Activated naive CD4-positive, alpha-beta T cell treated with anti-CD3 and anti-CD28 coated beads for 36 hours (primary cell): ENCODE measurements around the gene TVP23A. TPM values are rescaled to one million over a fixed set of nuclear protein-coding genes. Genes with fewer than 3 reads are reported as not detected.
"Not testable (repeated sequence)": the region's sequence is repeated elsewhere in the genome, so short reads cannot be mapped to it uniquely, and the experiment has no call there.

Source experiments
- CTCF ChIA-PET: fragments of 350-600 bp; sonication (Branson Sonifier 250); formaldehyde crosslinking; loops from one replicate; lab custom pipeline; 2021; ENCODE audit warnings: antibody characterized with exemption; lab: Charles Lee
- DNase-seq: peaks from one replicate; pipeline ENCODE4 v3.0.0-alpha.2; 2020
- H3K27ac Mint-ChIP-seq: one replicate; pipeline ENCODE4 v1.8.0; 2021; ENCODE audit warnings: mild to moderate bottlenecking, mixed read lengths
- H3K27me3 Mint-ChIP-seq: one replicate; pipeline ENCODE4 v1.8.0; 2021; ENCODE audit warnings: low read depth, mixed read lengths
- H3K36me3 Mint-ChIP-seq: one replicate; pipeline ENCODE4 v1.8.0; 2021; ENCODE audit warnings: low read depth, mixed read lengths
- H3K4me1 Mint-ChIP-seq: one replicate; pipeline ENCODE4 v1.8.0; 2021; ENCODE audit warnings: low read depth, mixed read lengths
- H3K4me3 Mint-ChIP-seq: one replicate; pipeline ENCODE4 v1.8.0; 2021; ENCODE audit warnings: mild to moderate bottlenecking, moderate library complexity, mixed read lengths
- H3K9me3 Mint-ChIP-seq: one replicate; pipeline ENCODE4 v1.8.0; 2021; ENCODE audit warnings: mixed read lengths
- intact Hi-C: fragments of 100-400 bp; cut with micrococcal nuclease; formaldehyde crosslinking; loops from one replicate; pipeline ENCODE4 v1.15.1; 2023
- total RNA-seq, 2 experiments: library from RNA; stranded (reverse); gene quantifications; one replicate each; pipeline ENCODE4 v1.2.3, GENCODE V29; 2021

Gene TVP23A
- total RNA-seq, 2 experiments from 2014 or later, result not detected

DNA sequence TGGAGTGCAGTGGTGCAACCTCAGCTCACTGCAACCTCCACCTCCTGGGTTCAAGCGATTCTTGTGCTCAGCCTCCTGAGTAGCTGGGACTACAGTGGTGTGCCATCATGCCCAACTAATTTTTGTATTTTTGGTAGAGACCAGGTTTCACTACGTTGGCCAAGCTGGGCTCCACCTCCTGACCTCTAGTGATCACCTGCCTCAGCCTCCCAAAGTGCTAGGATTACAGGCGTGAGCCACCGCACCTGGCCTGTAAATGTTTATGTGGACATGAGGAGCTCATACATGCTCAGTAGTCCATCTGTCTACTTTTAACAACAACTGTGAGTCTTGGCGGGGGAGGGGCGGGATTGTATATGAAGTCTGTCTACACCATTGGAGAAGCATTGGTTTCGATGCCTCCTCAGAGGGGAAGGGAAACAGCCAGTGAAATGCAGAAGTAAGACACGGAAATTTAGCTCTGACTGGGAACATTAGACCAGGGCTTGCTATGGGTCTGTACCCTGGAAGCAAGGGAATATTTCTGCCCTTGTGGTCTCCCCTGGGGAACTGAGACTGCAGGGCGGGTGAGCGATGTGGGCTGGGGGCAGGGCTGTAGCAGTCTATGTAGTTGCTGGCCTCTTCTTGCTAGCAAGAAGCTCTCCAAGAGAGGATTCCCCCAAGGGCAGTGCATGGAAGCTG is 65.6 kb downstream of the TVP23A start:
- Mint-ChIP-seq H3K36me3 (peaks cover 21% of the 10 kb centered on the region), H3K9me3 (no peaks in the 10 kb centered on the region), H3K27ac (no peak overlapping the region), H3K4me3 (no peak overlapping the region), H3K27me3 (no peaks in the 10 kb centered on the region), H3K4me1 (peaks cover 29% of the 10 kb centered on the region)
- peak; percentile 11 for DNase-seq
- intact Hi-C loops, result no loop called here
- CTCF ChIA-PET, result interaction anchor here (0.7 to 1.1 kb wide), 2 partner anchors 8 to 166 kb away, joined by 3 read pairs; no protein-coding TSS in a partner anchor

DNA sequence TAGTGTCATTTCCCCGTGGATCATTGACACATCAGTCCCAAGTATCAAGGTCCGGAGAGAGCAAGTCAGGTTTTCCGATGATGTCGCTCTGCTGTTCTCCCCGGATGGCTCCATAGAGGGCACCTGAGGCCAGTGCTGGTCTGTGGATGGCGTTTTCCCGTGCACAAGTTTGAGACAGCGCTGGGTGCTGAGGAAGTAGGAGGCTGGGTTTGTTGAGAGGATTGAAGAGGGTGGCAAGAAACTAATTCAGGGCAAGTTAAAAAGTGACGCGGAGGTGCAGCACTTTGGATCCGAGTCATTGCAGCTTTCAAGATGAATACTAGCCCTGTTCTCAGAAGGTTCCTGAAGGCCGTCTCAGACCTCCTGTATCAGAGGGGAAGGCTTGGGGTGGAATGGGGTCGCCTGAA is 67.3 kb downstream of the TVP23A start:
- Mint-ChIP-seq H3K27ac (no peak overlapping the region), H3K4me1 (peaks cover 29% of the 10 kb centered on the region), H3K27me3 (no peaks in the 10 kb centered on the region), H3K9me3 (no peaks in the 10 kb centered on the region), H3K4me3 (no peak overlapping the region), H3K36me3 (peaks cover 14% of the 10 kb centered on the region)
- DNase-seq, result peak; percentile 32
- intact Hi-C loops, result no loop called here
- CTCF ChIA-PET, result interaction anchor here (0.6 to 1.0 kb wide), 4 partner anchors 32 to 1648 kb away, joined by 3 to 4 read pairs (median 3); no protein-coding TSS in a partner anchor

DNA sequence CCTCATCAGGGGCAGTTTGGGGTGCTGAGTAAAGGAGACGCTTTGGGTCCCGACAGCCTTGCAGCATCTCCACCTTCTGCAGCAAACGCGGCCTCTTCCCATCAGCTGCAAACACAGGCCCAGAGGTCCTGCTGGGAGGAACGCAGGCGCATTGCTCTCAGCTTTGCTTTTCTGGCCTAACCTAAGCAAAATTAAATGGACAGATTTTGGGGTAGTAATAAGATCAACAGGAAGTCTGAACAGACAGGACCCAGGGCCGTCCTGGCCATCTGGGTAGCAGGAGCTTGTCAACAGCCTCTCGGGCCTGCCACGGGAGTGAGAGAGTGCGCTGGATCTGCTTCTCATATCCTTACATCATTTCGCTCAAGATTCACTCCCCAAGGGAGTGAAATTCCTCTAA is 67.8 kb downstream of the TVP23A start:
- CTCF ChIA-PET, result interaction anchor here (0.7 kb wide), 1 partner anchor 1648 kb away, joined by 3 read pairs; no protein-coding TSS in a partner anchor
- Mint-ChIP-seq H3K4me3 (no peak overlapping the region), H3K27me3 (no peaks in the 10 kb centered on the region), H3K9me3 (no peaks in the 10 kb centered on the region), H3K4me1 (peaks cover 30% of the 10 kb centered on the region), H3K36me3 (peaks cover 12% of the 10 kb centered on the region), H3K27ac (no peak overlapping the region)
- intact Hi-C loops, result no loop called here
- DNase-seq, result no peak

DNA sequence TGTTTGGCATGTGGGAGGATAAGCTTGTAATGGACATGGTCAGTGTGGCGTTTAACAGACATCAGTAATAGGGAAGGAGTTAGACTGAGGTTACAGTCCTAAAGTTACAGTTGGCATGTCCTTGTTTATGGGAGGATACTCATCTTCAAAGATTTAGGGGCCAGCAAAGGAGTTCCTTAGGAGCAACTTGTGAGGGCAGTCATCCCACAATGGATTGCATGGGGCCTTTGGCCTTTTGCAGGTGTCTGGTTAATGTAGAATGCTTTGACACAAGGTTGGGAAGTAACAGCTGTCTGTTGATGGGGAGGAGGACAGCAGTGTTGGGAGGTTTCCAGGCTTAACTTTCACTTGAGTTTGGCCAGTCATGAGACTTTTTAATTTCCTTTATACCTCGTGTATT is 72.8 kb downstream of the TVP23A start:
- H3K4me3 Mint-ChIP-seq, result peak overlapping the region; percentile 5
- peaks cover 30% of the 10 kb centered on the region for H3K4me1 Mint-ChIP-seq
- no peaks in the 10 kb centered on the region for H3K9me3 Mint-ChIP-seq
- H3K27me3 Mint-ChIP-seq, result no peaks in the 10 kb centered on the region
- no peak for DNase-seq
- peaks cover 7% of the 10 kb centered on the region for H3K36me3 Mint-ChIP-seq
- CTCF ChIA-PET, result no interaction called here
- H3K27ac Mint-ChIP-seq, result no peak overlapping the region
- intact Hi-C loops, result loop anchor here (2.0 to 10.0 kb wide), 5 partner anchors 173 to 1339 kb away; partner anchors contain the start of gene SOCS1

DNA sequence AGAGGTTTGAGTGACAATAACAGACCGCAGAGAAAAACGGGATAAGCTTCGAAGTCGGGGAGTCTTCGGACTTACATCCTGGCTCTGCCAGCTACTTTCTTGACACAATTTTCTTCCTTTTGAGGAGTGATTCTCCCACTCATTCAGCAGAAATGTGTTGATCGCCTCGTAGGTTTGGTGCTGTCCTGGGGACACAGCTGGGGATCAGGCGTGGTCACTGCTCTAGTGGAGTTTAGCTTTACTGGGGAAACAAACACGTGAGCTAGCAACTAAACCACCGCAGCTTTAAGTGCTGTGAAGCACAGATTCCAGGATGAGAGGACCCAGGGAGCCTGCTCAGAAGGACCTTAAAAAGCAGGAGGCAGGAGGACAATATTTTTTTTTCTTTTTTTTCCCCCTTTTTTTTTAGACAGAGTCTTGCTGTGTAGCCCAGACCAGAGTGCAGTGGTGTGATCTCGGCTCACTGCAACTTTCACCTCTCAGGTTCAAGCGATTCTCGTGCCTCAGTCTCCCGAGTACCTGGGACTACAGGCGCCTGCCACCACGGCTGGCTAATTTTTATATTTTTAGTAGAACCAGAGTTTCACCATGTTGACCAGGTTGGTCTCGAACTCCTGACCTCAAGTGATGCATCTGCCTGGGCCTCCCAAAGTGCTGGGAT is 74.1 kb downstream of the TVP23A start:
- H3K27me3 Mint-ChIP-seq, result no peaks in the 10 kb centered on the region
- peaks cover 7% of the 10 kb centered on the region for H3K36me3 Mint-ChIP-seq
- H3K27ac Mint-ChIP-seq, result peak overlapping the region; percentile 100
- peak overlapping the region; percentile 90 for H3K4me3 Mint-ChIP-seq
- CTCF ChIA-PET, result interaction anchor here (0.6 to 2.1 kb wide), 10 partner anchors 9 to 1736 kb away, joined by 3 to 11 read pairs (median 3); partner anchors contain the start of gene DEXI
- no peaks in the 10 kb centered on the region for H3K9me3 Mint-ChIP-seq
- no peak for DNase-seq
- intact Hi-C loops, result loop anchor here (1.0 to 10.0 kb wide), 9 partner anchors 128 to 1340 kb away; partner anchors contain the start of genes ATF7IP2, DEXI, GSPT1 and SOCS1
- peaks cover 29% of the 10 kb centered on the region for H3K4me1 Mint-ChIP-seq

DNA sequence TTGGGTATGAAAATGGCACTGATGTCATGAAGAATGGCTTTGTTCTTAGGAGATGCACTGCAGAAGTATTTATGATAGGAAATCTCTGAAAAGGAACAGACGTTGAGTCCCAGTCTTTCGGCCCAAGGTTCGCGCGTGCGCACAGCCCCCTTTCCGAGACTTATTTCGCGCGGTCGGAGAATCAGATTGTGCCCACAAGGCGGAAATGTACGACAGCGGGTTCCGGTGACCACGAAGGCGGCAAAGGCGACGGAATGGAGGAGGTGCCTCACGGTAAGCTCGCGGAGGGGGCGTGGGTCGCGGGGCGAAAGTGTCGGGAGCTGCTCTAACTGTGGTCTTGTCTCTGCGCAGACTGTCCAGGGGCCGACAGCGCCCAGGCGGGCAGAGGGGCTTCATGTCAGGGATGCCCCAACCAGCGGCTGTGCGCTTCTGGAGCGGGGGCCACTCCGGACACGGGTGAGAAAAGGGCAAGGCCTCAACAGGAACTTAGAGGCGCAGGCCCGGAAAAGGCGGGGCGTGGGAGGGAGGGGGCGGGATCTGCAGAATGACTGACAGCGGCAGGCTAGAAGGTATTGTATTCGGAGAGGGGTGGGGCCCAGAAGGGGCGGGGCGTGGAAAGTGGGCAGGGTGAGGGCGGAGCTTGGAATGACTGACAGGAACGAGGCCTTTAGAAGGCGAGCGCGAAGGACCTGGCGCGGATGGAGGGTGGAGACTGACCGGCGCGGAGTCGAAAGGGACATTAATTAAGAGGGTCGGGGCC is 74.8 kb downstream of the TVP23A start, which contains the start of gene NUBP1:
TSS of gene NUBP1 (plus strand) at position 233 of the 760 bp plus-strand sequence. CDS start at position 255, 22 bp downstream.
- intact Hi-C loops, result loop anchor here (1.0 to 10.0 kb wide), 9 partner anchors 129 to 1341 kb away; partner anchors contain the start of genes ATF7IP2, DEXI, GSPT1 and SOCS1
- peak within 1 kb of the TSS; percentile 100 for H3K27ac Mint-ChIP-seq
- H3K4me1 Mint-ChIP-seq, result peaks cover 26% of the 10 kb centered on the region
- H3K4me3 Mint-ChIP-seq, result peak within 1 kb of the TSS; percentile 90
- CTCF ChIA-PET, result interaction anchor here (0.6 to 2.1 kb wide), 9 partner anchors 12 to 1735 kb away, joined by 3 to 11 read pairs (median 3); partner anchors contain the start of gene DEXI
- peak; percentile 100 for DNase-seq
- no peaks in the 10 kb centered on the region for H3K27me3 Mint-ChIP-seq
- H3K36me3 Mint-ChIP-seq, result peaks cover 4% of the 10 kb centered on the region
- no peaks in the 10 kb centered on the region for H3K9me3 Mint-ChIP-seq

DNA sequence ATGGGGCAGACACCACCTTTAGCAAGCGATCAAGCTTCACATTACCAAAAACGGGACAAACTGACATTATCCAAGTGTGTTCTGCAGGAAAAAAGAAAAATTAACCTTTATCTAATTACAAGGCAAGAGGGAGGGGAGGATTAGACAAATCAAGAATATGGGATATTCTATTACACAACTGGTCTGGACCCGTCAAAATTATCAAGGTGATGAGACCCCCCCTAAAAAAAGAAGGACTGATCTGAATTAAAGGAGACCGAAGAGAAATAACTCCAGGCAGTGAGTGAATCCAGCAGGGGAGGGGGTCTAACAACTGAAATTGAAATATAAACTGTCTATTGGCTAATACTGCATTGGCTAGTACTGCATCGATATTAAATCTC is 75.4 kb downstream of the TVP23A start:
- intact Hi-C loops, result loop anchor here (5.0 to 10.0 kb wide), 7 partner anchors 129 to 1342 kb away; partner anchors contain the start of genes ATF7IP2, GSPT1 and SOCS1
- no peaks in the 10 kb centered on the region for H3K27me3 Mint-ChIP-seq
- peak overlapping the region; percentile 90 for H3K4me3 Mint-ChIP-seq
- H3K9me3 Mint-ChIP-seq, result no peaks in the 10 kb centered on the region
- CTCF ChIA-PET, result interaction anchor here (1.2 kb wide), 1 partner anchor 11 kb away, joined by 4 read pairs; no protein-coding TSS in a partner anchor
- H3K4me1 Mint-ChIP-seq, result peaks cover 31% of the 10 kb centered on the region
- no peak for DNase-seq
- H3K27ac Mint-ChIP-seq, result peak overlapping the region; percentile 100
- peaks cover 4% of the 10 kb centered on the region for H3K36me3 Mint-ChIP-seq

DNA sequence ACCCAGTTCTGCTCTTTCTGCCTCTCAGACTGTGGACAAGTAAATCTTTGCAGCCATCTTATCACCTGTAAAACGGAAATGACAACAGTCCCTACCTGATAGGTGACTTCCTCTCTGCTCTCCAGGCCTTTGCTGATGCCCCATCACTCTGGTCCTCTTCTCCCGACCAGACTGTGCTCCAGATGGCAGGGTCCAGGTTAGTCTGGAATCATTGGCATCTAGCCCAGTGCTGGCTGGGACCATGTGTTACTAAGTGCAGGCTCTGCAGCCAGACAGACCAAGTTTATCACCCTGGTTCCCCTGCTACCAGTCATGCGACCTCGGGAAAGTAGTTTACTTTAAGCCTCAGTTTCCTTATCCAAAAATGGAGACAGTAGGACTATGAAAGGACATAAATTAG is 76.8 kb downstream of the TVP23A start:
- Mint-ChIP-seq H3K9me3 (no peaks in the 10 kb centered on the region), H3K4me1 (peaks cover 38% of the 10 kb centered on the region), H3K4me3 (no peak overlapping the region), H3K27me3 (no peaks in the 10 kb centered on the region), H3K36me3 (peaks cover 4% of the 10 kb centered on the region), H3K27ac (no peak overlapping the region)
- intact Hi-C loops, result loop anchor here (5.0 to 10.0 kb wide), 7 partner anchors 130 to 1343 kb away; partner anchors contain the start of genes ATF7IP2, GSPT1 and SOCS1
- CTCF ChIA-PET, result interaction anchor here (0.7 kb wide), 1 partner anchor 173 kb away, joined by 3 read pairs; no protein-coding TSS in a partner anchor
- DNase-seq, result no peak

DNA sequence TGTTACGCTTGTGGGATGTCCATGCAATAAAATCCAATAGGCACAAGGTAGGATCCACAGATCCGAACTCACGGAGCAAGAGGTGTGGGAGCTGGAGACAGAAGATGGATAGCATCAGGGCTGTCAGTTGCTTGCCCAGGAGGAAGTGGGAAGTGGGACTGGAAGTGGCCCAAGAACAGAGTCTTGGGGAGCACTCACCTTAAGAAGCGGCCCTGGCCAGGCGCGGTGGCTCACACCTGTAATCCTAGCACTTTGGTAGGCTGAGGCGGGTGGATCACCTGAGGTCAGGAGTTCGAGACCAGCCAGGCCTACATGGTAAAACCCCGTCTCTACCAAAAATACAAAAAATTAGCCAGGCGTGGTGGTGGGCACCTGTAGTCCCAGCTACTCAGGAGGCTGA is 77.3 kb downstream of the TVP23A start:
- not testable (repeated sequence) for H3K27ac Mint-ChIP-seq, H3K4me3 Mint-ChIP-seq, DNase-seq, H3K27me3 Mint-ChIP-seq, H3K9me3 Mint-ChIP-seq, H3K36me3 Mint-ChIP-seq
- CTCF ChIA-PET, result interaction anchor here (1.0 kb wide), 1 partner anchor 220 kb away, joined by 3 read pairs; no protein-coding TSS in a partner anchor
- H3K4me1 Mint-ChIP-seq, result peaks cover 38% of the 10 kb centered on the region
- intact Hi-C loops, result loop anchor here (5.0 to 10.0 kb wide), 7 partner anchors 131 to 1344 kb away; partner anchors contain the start of genes ATF7IP2, GSPT1 and SOCS1

DNA sequence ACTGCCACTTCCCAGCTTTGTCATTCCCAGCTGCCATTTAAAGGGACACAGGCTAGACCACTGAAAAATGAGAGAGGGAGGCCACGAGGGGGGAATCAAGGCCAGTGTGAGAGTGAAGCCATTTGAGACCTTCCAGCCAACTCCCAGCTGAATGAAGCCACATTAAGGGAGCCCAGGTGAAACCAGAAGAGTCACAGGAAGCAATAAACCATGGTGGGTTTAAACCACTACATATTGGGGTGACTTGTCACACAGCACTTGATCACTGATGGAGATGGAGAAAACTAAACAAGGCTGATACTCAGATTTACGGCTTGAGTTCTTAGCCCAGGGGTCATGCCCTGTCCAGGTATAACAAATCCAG is 77.8 kb downstream of the TVP23A start:
- Mint-ChIP-seq H3K36me3 (peaks cover 4% of the 10 kb centered on the region), H3K4me3 (no peak overlapping the region), H3K27ac (no peak overlapping the region), H3K9me3 (no peaks in the 10 kb centered on the region), H3K27me3 (no peaks in the 10 kb centered on the region), H3K4me1 (peaks cover 37% of the 10 kb centered on the region)
- intact Hi-C loops, result loop anchor here (5.0 to 10.0 kb wide), 7 partner anchors 131 to 1344 kb away; partner anchors contain the start of genes ATF7IP2, GSPT1 and SOCS1
- DNase-seq, result no peak
- CTCF ChIA-PET, result interaction anchor here (1.0 kb wide), 1 partner anchor 220 kb away, joined by 3 read pairs; no protein-coding TSS in a partner anchor
